ENCODE data around the gene PPP1R12B.

The PPP1R12B gene

DNA sequence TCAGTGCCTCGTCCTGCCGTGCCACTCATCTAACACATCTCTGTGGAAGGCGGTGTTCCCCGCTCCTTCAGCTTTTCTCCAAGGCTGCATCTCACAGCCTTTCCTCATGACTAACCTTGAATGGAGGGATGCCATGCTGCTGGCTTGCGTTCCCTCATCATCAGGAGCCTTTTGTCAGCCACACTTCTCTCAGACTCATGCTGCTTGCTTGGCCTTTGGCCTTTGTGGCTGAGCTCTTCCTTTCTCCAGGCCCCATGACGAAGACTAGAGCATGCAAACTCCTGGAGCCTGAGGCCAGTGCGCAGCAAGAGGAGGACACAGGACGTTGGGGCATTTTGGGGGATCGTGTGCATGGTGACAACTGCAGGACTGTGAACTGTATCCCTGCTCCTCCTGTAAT, 291.0 kb downstream of the PPP1R12B start:
- DNase-seq, result no peak

DNA sequence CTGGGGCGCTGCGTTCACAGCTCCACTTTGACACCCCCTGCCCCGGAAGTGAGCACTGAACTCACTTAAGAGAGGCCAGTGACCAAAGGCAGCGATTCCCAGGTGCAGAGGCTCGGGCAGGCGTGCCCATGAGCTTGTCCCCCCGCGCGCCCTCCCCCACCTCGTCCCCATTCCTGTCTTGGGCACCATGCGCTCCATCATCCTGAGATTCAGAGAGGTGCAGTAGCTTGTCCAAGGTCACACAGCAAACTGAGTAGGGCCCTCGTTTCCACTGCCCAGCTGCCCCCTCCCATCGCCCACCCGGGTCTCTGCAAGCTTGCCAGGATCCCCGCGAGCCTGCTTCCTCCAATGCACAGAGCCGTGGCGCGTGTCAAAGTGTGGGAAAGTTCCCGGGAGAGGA, 293.7 kb downstream of the PPP1R12B start:
- no peak for DNase-seq

Data from COR-L47 (cell line).